Measurements from ENCODE around the gene SP3. TPM values are rescaled to one million over a fixed set of nuclear protein-coding genes. Genes with fewer than 3 reads are reported as not detected.

Gene SP3
- total and polyA plus RNA-seq, 2 of the 8 experiments (the other 6 are each of a cell fraction or from before 2014, with no cell fraction given) = 31.0 to 92.1 TPM

- FAIRE-seq = no peak
- peaks cover 4 to 13% of the 10 kb centered on the region in 2 experiments for H4K20me1 ChIP-seq (replicated peaks in 1 of 2; ENCODE audit: control insufficient read depth in 1 of 2, insufficient read depth in 2 of 2, low read length in 2 of 2)
Measured at GRCh38 chr2:173952267-173953046, 12.7 kb downstream of the SP3 start.

More at GRCh38 chr2:173952267-173953046, 12.7 kb downstream of the SP3 start:
- H3K9me3 ChIP-seq (ENCODE audit: insufficient read depth in 2 of 2, low read depth in 1 of 2, low read length in 1 of 2) = peaks cover 0 to 2% of the 10 kb centered on the region in 2 experiments; a peak in 1 of 4 replicates
- ChIA-PET CTCF (ENCODE audit: partially characterized antibody) (interaction anchor here (0.7 kb wide), 1 partner anchor 48 kb away, joined by 3 read pairs; no protein-coding TSS in a partner anchor), POLR2A (ENCODE audit: partially characterized antibody) (no interaction called here)
- no peak overlapping the region for H2BK5ac ChIP-seq (ENCODE audit: low read depth, low read length)
- no peaks in the 10 kb centered on the region for H3K23me2 ChIP-seq (ENCODE audit: low read depth, low read length)
- no peaks in the 10 kb centered on the region for H3K4me1 ChIP-seq (replicated peaks in 1 of 4; ENCODE audit: control insufficient read depth in 3 of 4, insufficient read depth in 4 of 4, low read length in 3 of 4)
- no peak for DNase-seq (ENCODE audit: low read depth in 1 of 2, low spot score in 2 of 2)
- H2BK12ac ChIP-seq (ENCODE audit: low read depth, low read length) = no peak overlapping the region
- H2BK15ac ChIP-seq (ENCODE audit: low read length) = no peak overlapping the region
- no peak overlapping the region for H3K9ac ChIP-seq (replicated peaks in 1 of 4; ENCODE audit: extremely low read depth in 1 of 4, low read depth in 3 of 4, low read length in 3 of 4)
- H2BK120ac ChIP-seq (replicated peaks; ENCODE audit: low read depth, low read length) = no peak overlapping the region
- no peak overlapping the region for H3K4me2 ChIP-seq (ENCODE audit: insufficient read depth in 1 of 2, low read depth in 2 of 2, low read length in 2 of 2)
- H3K4ac ChIP-seq (replicated peaks; ENCODE audit: insufficient read length, low read depth, low read length) = no peak overlapping the region
- H3K23ac ChIP-seq (ENCODE audit: insufficient read length) = no peak overlapping the region
- no peak overlapping the region for H4K91ac ChIP-seq (replicated peaks; ENCODE audit: insufficient read length, low read length)
- H3K18ac ChIP-seq (ENCODE audit: extremely low read depth, low read length) = no peak overlapping the region
- no peak overlapping the region for H3K56ac ChIP-seq (replicated peaks; ENCODE audit: insufficient read length, low read depth, low read length)
- no peak overlapping the region for H2AFZ ChIP-seq (ENCODE audit: low read length)
- no peak overlapping the region for H4K8ac ChIP-seq (ENCODE audit: extremely low read depth, insufficient read depth, low read length)
- no peaks in the 10 kb centered on the region for H3K27me3 ChIP-seq (replicated peaks in 1 of 4; ENCODE audit: control insufficient read depth in 3 of 4, extremely low read depth in 1 of 4, insufficient read depth in 3 of 4, low read length in 3 of 4)
- H3K36me3 ChIP-seq (ENCODE audit: control insufficient read depth in 2 of 4, insufficient read depth in 4 of 4, low read length in 3 of 4) = peaks cover 6 to 45% (median 29%) of the 10 kb centered on the region in 4 experiments
- no peak overlapping the region for H3K4me3 ChIP-seq (ENCODE audit: extremely low read depth in 1 of 4, insufficient read depth in 2 of 4, low read depth in 3 of 4, low read length in 4 of 4)
- H3K79me1 ChIP-seq (ENCODE audit: low read depth, low read length) = no peaks in the 10 kb centered on the region; the same call in 1 of the 2 replicates
- no peak overlapping the region for H2AK5ac ChIP-seq (ENCODE audit: low read depth, low read length)
- 88% methylated on average over 5 of the region's 5 CpGs; no CpG with 5 or more reads in 1 of the 2 experiments for WGBS, 2 experiments (ENCODE audit: extremely low coverage in 1 of 2, insufficient coverage in 1 of 2, insufficient read length in 1 of 2, insufficient replicate concordance in 2 of 2, low coverage in 1 of 2, low lambda C conversion rate in 2 of 2, missing lambda C conversion rate in 1 of 2)
- no peak for TF ChIP-seq ASH2L (IDR thresholded peaks at IDR 0.05; ENCODE audit: low read length)
- TF ChIP-seq, protein P1, sequence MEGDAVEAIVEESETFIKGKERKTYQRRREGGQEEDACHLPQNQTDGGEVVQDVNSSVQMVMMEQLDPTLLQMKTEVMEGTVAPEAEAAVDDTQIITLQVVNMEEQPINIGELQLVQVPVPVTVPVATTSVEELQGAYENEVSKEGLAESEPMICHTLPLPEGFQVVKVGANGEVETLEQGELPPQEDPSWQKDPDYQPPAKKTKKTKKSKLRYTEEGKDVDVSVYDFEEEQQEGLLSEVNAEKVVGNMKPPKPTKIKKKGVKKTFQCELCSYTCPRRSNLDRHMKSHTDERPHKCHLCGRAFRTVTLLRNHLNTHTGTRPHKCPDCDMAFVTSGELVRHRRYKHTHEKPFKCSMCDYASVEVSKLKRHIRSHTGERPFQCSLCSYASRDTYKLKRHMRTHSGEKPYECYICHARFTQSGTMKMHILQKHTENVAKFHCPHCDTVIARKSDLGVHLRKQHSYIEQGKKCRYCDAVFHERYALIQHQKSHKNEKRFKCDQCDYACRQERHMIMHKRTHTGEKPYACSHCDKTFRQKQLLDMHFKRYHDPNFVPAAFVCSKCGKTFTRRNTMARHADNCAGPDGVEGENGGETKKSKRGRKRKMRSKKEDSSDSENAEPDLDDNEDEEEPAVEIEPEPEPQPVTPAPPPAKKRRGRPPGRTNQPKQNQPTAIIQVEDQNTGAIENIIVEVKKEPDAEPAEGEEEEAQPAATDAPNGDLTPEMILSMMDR (IDR thresholded peaks at IDR 0.05; ENCODE audit: control extremely low read depth in 1 of 3, insufficient read depth in 1 of 3, low read depth in 1 of 3, low read length in 3 of 3) = peak in 1 of 3 experiments; percentile 10; a peak in 1 of 4 replicates
- no peak overlapping the region for H2BK20ac ChIP-seq (ENCODE audit: low read length)
- H3K27ac ChIP-seq (ENCODE audit: low read depth, low read length) = no peak overlapping the region
- H3K79me2 ChIP-seq (ENCODE audit: control insufficient read depth in 1 of 2, insufficient read depth in 2 of 2, low read length in 2 of 2) = peaks cover 30 to 100% of the 10 kb centered on the region in 2 experiments
- no peak overlapping the region for H3K14ac ChIP-seq (ENCODE audit: insufficient read length)
- H4K5ac ChIP-seq (ENCODE audit: insufficient read length, low read depth, low read length) = no peak overlapping the region

Measured in H1 (cell line).